Stimulated activated CD8-positive, alpha-beta memory T cell treated with anti-CD3 and anti-CD28 coated beads, Interleukin-7, amount 100 ng/mL, for 48 hours (primary cell): ENCODE measurements around the gene MMRN1.

Source experiments
- DNase-seq, 2 donors: peaks; one replicate each; pipeline ENCODE4 v3.0.0-alpha.2; 2020; ENCODE audit warnings: low read depth in 1 of 2; ENCODE audit errors: extremely low read depth in 1 of 2

Gene MMRN1

GRCh38 chr4:89994176-89994873, 99.7 kb downstream of the MMRN1 start:
- no peak for DNase-seq

- no peak for DNase-seq
Measured at GRCh38 chr4:89995006-89995405, 100.4 kb downstream of the MMRN1 start.

GRCh38 chr4:89995814-89996213, 101.2 kb downstream of the MMRN1 start:
- DNase-seq, result no peak

- no peak for DNase-seq
Measured at GRCh38 chr4:89997171-89997704, 102.6 kb downstream of the MMRN1 start.

- no peak for DNase-seq
Measured at GRCh38 chr4:89998469-89999011, 103.9 kb downstream of the MMRN1 start.

GRCh38 chr4:90001023-90001422, 106.4 kb downstream of the MMRN1 start:
- DNase-seq, result no peak

- no peak for DNase-seq
Measured at GRCh38 chr4:90002441-90003062, 107.9 kb downstream of the MMRN1 start.
